ENCODE data around the gene ZGPAT.

DNA sequence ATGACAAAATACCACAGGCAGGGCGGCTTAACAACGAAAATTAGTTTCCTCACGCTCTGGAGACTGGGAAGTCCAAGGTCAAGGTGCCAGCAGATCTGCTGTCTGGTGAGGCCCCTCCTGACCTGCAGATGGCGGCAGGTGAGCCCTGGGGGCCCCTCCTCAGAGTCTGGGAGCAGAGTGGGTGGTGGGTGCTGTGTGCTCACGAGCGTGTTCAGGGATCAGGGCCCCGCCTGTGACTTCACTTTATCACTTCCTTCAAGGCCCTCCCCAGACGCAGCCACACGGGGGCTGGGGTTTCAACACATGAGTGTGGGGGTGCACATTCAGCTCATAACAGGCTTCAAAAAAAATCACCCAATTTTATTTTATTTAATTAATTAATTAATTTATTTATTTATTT, 71.0 kb downstream of the ZGPAT start:
- TF ChIP-seq, protein P1, sequence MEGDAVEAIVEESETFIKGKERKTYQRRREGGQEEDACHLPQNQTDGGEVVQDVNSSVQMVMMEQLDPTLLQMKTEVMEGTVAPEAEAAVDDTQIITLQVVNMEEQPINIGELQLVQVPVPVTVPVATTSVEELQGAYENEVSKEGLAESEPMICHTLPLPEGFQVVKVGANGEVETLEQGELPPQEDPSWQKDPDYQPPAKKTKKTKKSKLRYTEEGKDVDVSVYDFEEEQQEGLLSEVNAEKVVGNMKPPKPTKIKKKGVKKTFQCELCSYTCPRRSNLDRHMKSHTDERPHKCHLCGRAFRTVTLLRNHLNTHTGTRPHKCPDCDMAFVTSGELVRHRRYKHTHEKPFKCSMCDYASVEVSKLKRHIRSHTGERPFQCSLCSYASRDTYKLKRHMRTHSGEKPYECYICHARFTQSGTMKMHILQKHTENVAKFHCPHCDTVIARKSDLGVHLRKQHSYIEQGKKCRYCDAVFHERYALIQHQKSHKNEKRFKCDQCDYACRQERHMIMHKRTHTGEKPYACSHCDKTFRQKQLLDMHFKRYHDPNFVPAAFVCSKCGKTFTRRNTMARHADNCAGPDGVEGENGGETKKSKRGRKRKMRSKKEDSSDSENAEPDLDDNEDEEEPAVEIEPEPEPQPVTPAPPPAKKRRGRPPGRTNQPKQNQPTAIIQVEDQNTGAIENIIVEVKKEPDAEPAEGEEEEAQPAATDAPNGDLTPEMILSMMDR (IDR thresholded peaks at IDR 0.05) = 0 out of 2 replicates have a peak, but pooled peaks have one; percentile 6
- TF ChIP-seq ZFX (IDR thresholded peaks at IDR 0.05; ENCODE audit: borderline replicate concordance) = no peak
